SK-N-MC (cell line): ENCODE measurements around the gene ARPP21.

Source experiments
- EZH2 ChIP-seq: fragments of 200-600 bp; sonication (generic); IDR thresholded peaks from one replicate; pipeline ENCODE4 v1.6.1; 2017; ENCODE audit warnings: antibody characterized with exemption
- FOXP2 ChIP-seq: optimal IDR thresholded peaks from 2 replicates; pipeline ENCODE3; 2011; ENCODE audit warnings: mild to moderate bottlenecking, moderate library complexity; ENCODE audit not compliant: insufficient read depth; ENCODE audit errors: extremely low read length, control extremely low read depth
- POLR2AphosphoS5 ChIP-seq: IDR thresholded peaks from 2 replicates; pipeline ENCODE4 v1.6.1; 2012; ENCODE audit warnings: mild to moderate bottlenecking, low read depth, low read length, borderline replicate concordance

DNA sequence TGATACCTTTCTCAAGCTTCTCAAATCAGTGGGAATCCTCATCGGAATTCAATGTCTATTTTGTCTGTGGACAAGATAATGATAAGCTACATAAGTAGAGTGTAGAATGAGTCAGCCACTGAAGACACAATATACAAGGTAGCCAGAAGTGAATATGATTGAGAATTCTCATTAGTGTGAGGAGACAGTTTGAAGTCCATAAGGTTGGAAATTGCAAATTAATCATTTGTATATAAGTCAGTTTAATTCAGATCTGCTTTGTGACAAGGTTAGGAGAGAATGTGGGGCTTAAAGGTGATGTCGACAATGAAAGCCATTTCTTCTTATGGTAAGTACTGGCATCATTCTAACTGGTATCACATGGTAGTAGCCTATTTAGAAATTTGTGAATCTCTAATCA is 4.2 kb downstream of the ARPP21 start:
- no peak for TF ChIP-seq EZH2
- TF ChIP-seq POLR2AphosphoS5: no peak
- no peak for TF ChIP-seq FOXP2
